GM21447 (cell line): Measurements from ENCODE around the gene KLHL1.
A peak's percentile ranks its signal among the peaks of the same experiment; 100 is the strongest.

Experiments
- ATAC-seq: cut with Tn5 transposase; IDR thresholded peaks from one replicate; pipeline ENCODE4 v1.9.1; 2021; ENCODE audit not compliant: unreplicated experiment

Gene KLHL1

DNA sequence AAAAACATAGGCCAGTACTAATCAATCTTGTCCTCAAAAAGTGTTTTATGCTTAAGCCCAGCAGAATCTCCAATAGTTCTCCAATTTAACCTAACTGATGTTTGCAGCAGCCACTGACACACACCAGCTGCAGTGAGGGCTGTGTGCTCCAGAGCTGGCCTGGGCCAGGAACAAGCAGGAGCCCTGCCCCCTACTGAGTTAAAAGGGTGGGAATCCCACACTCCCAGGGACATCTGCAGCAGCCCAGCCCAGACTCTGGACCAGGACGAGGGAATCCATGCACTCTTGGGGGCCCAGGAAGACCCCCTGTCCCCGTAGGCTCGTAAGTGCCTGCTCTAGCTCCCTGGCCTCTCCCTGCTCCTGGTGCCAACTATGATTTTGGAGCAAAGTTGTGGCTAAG lies 92.1 kb downstream of the KLHL1 start:
- ATAC-seq = no peak

GRCh38 chr13:70014337-70014736 lies 93.9 kb downstream of the KLHL1 start:
- no peak for ATAC-seq

DNA sequence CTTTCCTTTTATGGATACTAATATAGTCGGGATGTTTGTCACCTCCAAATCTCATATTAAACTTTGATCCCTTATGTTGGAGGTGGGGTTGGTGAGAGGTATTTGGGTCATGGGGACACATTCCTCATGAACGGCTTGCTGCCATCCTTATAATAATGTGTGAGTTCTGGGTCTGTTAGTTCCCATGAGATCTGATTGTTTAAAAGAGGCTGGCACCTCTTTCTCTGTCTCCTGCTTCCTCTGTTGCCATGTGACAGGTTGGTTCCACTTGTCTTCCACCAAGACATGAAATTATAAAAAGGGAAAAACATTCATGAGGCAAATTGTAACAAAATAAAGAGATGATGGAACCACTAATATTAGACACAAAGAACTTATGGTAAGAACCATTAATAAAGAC lies 108.4 kb downstream of the KLHL1 start:
- ATAC-seq = no peak

GRCh38 chr13:69997061-69997460 lies 111.2 kb downstream of the KLHL1 start:
- ATAC-seq = no peak

DNA sequence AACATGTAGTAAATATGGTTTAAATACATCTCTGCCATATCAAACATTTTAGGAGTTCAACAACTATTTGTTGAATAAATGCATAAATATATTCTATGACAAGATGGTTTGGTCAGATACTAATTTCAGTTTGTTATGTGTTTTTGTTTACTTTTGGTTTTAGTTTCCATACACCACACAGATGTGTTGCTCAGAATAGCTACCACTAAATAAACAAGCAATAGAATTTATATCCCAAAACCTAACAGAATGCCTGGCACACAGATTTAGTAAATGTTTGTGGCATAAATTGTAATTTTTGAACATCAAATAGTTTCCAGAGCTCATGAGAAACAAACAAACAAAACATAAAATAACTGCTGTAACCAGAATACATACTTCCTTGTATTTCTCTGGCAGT lies 127.5 kb downstream of the KLHL1 start:
- no peak for ATAC-seq

- ATAC-seq = no peak
These were observed 132.8 kb downstream of the KLHL1 start for GRCh38 chr13:69975496-69975895.

DNA sequence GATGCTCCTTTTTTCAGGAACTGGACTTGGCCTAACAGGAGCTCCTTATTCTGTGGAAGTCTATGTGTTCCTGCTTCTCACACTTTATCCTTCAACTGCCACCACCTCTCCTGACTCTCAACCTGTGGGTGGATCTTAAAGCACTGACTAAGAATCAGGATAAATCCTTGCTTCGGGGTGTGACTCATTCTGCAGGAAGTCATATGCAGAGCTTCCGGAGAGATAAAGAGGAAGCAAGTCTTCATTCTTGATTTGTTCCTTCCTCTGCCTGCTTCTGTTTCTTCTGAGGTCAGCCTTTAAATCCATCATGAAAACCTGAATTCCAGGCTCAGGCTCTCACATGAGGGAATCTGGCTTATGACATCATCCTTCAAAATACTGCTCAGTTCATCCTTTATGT lies 137.7 kb downstream of the KLHL1 start:
- ATAC-seq = no peak

- no peak for ATAC-seq
These were observed 149.2 kb downstream of the KLHL1 start for GRCh38 chr13:69959046-69959445.

- ATAC-seq = no peak
These were observed 151.4 kb downstream of the KLHL1 start for GRCh38 chr13:69956839-69957238.

GRCh38 chr13:69956349-69956748 lies 151.9 kb downstream of the KLHL1 start:
- no peak for ATAC-seq

GRCh38 chr13:69955271-69955670 lies 153.0 kb downstream of the KLHL1 start:
- ATAC-seq = no peak

DNA sequence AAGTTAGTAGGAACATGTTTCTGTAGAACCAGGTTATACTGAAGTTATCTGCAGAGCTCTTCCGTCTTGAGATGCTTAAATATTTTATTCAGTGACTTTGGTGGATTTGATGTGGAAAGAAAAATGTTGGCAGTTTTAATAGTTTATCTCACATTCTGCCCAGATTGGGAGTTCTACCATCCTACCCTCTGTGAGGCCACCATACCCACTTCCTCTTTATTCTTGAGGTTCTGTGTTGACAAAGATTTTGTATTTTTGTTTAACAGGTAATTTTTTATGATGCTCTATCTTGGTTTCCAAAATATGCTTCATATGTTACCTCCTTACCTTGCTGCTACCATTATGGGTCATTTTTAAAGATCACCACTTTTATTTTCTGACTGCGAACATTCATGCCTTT lies 156.8 kb downstream of the KLHL1 start:
- no peak for ATAC-seq

- no peak for ATAC-seq
These were observed 158.1 kb downstream of the KLHL1 start for GRCh38 chr13:69950160-69950559.

DNA sequence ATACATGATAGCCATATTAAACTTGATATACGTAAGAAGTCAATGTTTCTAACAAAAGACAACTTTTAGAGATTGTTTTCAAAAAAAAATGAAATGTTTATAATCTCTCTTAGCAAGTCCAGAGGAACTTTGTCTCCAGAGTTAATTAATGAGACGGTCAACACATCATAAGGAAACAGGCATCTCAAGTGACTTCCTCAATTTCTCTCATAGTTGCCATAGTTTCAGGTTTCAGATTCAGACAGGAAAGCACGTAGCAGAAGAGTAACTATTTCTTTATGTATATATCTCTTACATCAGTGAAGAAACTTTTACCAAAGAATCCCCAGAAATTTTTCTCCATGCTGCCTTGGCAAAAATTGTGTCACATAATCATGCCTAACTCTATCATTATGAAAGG lies 160.2 kb downstream of the KLHL1 start:
- ATAC-seq = peak; percentile 97

GRCh38 chr13:69947582-69947981 lies 160.7 kb downstream of the KLHL1 start:
- ATAC-seq = peak; percentile 22

DNA sequence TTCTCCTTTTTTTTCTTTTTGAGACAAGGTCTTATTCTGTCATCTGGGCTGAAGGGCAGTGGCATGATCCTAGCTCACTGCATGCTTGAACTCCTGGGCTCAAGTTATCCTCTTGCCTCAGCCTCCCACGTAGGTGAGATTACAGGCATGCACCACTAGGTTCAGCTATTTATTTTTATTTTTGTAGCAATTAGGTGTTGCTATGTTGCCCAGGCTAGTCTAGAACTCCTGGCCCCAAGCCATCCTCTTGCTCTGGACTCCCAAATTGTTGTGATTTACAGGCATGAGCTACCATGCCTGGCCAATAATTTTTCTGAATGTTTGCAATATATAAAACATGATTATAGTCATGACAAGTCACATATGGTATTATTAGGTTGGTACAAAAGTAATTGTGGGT lies 161.7 kb downstream of the KLHL1 start:
- no peak for ATAC-seq

DNA sequence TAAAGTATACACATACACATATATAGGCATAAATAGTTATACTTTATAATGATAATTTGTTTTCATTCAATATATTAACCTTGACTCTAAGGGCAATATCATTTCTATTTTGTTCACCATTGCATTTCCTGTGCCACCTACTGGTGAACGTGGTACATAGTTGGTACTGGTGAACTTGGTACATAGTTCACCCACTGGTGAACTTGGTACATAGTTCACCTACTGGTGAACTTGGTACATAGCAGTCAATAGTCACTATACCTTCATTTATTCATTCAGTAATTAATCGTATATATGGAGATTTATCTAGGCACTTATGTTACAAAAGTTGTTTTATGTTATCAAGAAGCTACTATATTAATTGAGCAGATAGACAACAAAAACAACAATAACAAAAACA lies 173.2 kb downstream of the KLHL1 start:
- no peak for ATAC-seq

- ATAC-seq = no peak
These were observed 180.0 kb downstream of the KLHL1 start for GRCh38 chr13:69928262-69928661.

DNA sequence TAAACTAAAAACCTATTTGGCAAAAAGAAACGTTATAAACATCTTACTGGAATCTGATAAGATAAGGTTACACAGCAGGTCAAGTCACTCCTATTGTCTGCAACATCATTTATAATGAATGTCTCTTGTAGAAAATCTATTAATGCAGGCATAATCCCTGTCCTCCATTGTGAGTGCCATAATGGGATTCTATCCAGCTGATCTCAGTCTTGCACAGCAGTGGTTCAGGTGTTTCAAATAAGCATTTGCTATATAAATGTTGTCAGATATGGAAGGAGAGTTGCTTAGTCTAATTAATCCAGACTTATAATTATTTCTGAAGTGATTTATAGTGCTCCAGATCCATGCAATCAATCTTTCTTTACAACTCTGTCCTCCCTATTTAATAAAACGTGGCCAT lies 187.1 kb downstream of the KLHL1 start:
- no peak for ATAC-seq

GRCh38 chr13:69912630-69913029 lies 195.6 kb downstream of the KLHL1 start:
- no peak for ATAC-seq

GRCh38 chr13:69910800-69911199 lies 197.5 kb downstream of the KLHL1 start:
- ATAC-seq = no peak

DNA sequence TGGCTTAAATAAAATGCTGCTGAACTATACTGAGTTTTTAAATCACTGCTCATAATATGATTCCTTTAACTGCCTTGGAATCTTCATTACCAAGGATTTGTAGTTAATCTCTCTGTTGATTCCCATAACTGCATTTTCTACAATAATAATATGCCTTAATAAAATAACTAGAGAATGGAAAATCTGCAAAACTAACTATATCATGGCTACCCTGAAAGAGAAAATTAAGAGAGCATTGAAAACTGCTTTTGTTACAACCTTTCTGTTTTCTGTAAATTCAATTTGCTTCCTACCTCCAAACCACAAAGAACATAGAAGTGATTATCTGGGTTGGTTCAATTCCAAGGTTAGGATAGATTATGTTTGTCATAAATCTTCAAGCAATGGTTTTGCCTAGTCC lies 203.5 kb downstream of the KLHL1 start:
- no peak for ATAC-seq

DNA sequence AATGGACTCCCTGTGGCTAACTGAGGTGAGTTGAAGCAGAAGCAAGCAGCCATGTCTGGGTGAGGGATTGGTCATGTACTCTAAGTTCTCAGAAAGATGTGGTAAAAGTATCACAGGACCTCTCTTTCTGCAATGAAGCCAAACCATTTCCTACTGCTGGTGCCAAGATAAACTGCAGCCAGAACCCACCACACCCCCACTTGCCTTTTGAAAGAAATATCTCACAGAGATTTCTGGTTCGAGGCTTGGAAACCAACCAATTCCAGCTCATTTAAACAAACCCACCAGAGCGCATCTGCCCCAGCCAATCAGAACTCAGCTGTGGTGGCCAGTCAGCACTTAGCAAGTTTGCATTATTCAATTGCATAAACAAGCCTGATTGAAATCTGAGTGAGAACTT lies 205.2 kb downstream of the KLHL1 start:
- ATAC-seq = no peak

GRCh38 chr13:69882451-69882850 lies 225.8 kb downstream of the KLHL1 start:
- no peak for ATAC-seq
